Hepatocyte (in vitro differentiated cells): Measurements from ENCODE around the gene LMBRD2. TPM values are rescaled to one million over a fixed set of nuclear protein-coding genes. Genes with fewer than 3 reads are reported as not detected.
"Not testable (repeated sequence)": the region's sequence is repeated elsewhere in the genome, so short reads cannot be mapped to it uniquely, and the experiment has no call there.

Experiments used
- DNase-seq: peaks from one replicate; pipeline ENCODE4 v3.0.0-alpha.2; 2016; ENCODE audit warnings: low spot score
- H2AFZ ChIP-seq: fragments of 200-600 bp; sonication (generic); 2 replicates; pipeline ENCODE4 v1.6.0; 2016; ENCODE audit warnings: antibody characterized with exemption, mild to moderate bottlenecking
- H3K27ac ChIP-seq: fragments of 200-600 bp; sonication (generic); 2 replicates; pipeline ENCODE4 v1.5.1; 2016; ENCODE audit warnings: mild to moderate bottlenecking
- H3K27me3 ChIP-seq: fragments of 200-600 bp; sonication (generic); 2 replicates; pipeline ENCODE4 v1.6.1; 2016
- H3K36me3 ChIP-seq: fragments of 200-600 bp; sonication (generic); replicated peaks from 2 replicates; pipeline ENCODE4 v1.5.1; 2016; ENCODE audit warnings: low read depth; ENCODE audit not compliant: insufficient read depth
- H3K4me1 ChIP-seq: fragments of 200-600 bp; sonication (generic); 2 replicates; pipeline ENCODE4 v1.5.1; 2016; ENCODE audit warnings: mild to moderate bottlenecking, moderate library complexity; ENCODE audit not compliant: insufficient read depth
- H3K4me2 ChIP-seq: fragments of 200-600 bp; sonication (generic); 2 replicates; pipeline ENCODE4 v1.6.0; 2016
- H3K4me3 ChIP-seq: fragments of 200-600 bp; sonication (generic); 2 replicates; pipeline ENCODE4 v1.5.1; 2016; ENCODE audit warnings: mild to moderate bottlenecking
- H3K79me2 ChIP-seq: fragments of 200-600 bp; sonication (generic); 2 replicates; pipeline ENCODE4 v1.6.0; 2017; ENCODE audit warnings: mild to moderate bottlenecking
- H3K9me2 ChIP-seq: fragments of 200-600 bp; sonication (generic); replicated peaks from 2 replicates; pipeline ENCODE4 v1.6.0; 2017; ENCODE audit warnings: mild to moderate bottlenecking; ENCODE audit not compliant: insufficient read depth
- H3K9me3 ChIP-seq: fragments of 200-600 bp; sonication (generic); 2 replicates; pipeline ENCODE4 v1.5.1; 2016; ENCODE audit warnings: low read depth, mild to moderate bottlenecking
- H4K20me1 ChIP-seq: fragments of 200-600 bp; sonication (generic); 2 replicates; pipeline ENCODE4 v1.6.0; 2016; ENCODE audit warnings: mild to moderate bottlenecking; ENCODE audit not compliant: insufficient read depth, poor library complexity, severe bottlenecking
- CTCF ChIP-seq: fragments of 200-600 bp; sonication (generic); IDR thresholded peaks from 2 replicates; pipeline ENCODE4 v1.5.1; 2016; ENCODE audit warnings: antibody characterized with exemption, mild to moderate bottlenecking; ENCODE audit not compliant: poor library complexity
- EZH2 ChIP-seq: fragments of 200-600 bp; sonication (generic); IDR thresholded peaks from 2 replicates; pipeline ENCODE4 v1.6.1; 2016; ENCODE audit warnings: antibody characterized with exemption, mild to moderate bottlenecking, borderline replicate concordance
- EZH2phosphoT487 ChIP-seq: fragments of 200-600 bp; sonication (generic); IDR thresholded peaks from one replicate; pipeline ENCODE4 v1.6.1; 2018; ENCODE audit warnings: antibody characterized with exemption, mild to moderate bottlenecking, low read depth, moderate library complexity; ENCODE audit not compliant: unreplicated experiment, severe bottlenecking
- WGBS: methylation state at CpG from one replicate; pipeline ENCODE4 v1.1.6; 2016; ENCODE audit warnings: low lambda C conversion rate; ENCODE audit errors: missing lambda C conversion rate; 5-methylcytosine and 5-hydroxymethylcytosine counted together
- polyA plus RNA-seq: library from polyadenylated mRNA; unstranded; fragments of >200 nt; fragmentation: Nextera tagmentation; extraction: Ambion mirVana; gene quantifications from 2 replicates; pipeline ENCODE4 v1.2.1, GENCODE V29; 2016
- total RNA-seq: library from RNA; depleted of rRNA; stranded (reverse); fragments of >200 nt; gene quantifications from 2 replicates; pipeline ENCODE4 v1.2.3, GENCODE V29; 2014

LMBRD2 gene
- total and polyA plus RNA-seq, 2 experiments from 2014 or later, result 4.5 to 27.9 TPM

DNA sequence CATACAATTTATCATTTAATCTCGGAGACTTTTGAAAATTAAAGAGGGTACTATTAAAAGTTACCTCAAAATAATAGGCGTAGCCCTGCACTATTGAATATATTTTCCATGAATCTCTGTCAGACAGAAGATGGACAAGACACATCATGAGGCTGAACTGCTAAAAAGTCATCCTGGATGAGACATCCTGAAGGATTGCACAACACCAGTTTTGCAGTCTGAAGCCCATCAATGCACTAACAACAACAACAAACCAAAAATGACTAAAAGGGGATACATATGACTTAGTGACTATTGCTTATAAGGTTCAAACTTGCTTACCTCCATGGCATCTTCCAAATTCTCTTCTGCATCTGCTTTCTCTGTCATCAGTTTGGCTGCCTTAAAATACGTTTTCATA is 15.7 kb downstream of the LMBRD2 start:
- TF ChIP-seq EZH2phosphoT487 (no peak), CTCF (no peak), EZH2 (no peak)
- no peaks in the 10 kb centered on the region for H3K4me1 ChIP-seq
- WGBS, result 100% methylated on average over 3 of the region's 3 CpGs
- H3K36me3 ChIP-seq, result no peaks in the 10 kb centered on the region
- H3K9me2 ChIP-seq, result no peaks in the 10 kb centered on the region
- no peak overlapping the region for H3K27ac ChIP-seq
- H3K9me3 ChIP-seq, result no peaks in the 10 kb centered on the region
- H3K27me3 ChIP-seq, result no peaks in the 10 kb centered on the region
- no peak overlapping the region for H2AFZ ChIP-seq
- no peak for DNase-seq
- no peaks in the 10 kb centered on the region for H3K79me2 ChIP-seq
- H4K20me1 ChIP-seq, result no peaks in the 10 kb centered on the region
- H3K4me3 ChIP-seq, result no peak overlapping the region
- no peak overlapping the region for H3K4me2 ChIP-seq

DNA sequence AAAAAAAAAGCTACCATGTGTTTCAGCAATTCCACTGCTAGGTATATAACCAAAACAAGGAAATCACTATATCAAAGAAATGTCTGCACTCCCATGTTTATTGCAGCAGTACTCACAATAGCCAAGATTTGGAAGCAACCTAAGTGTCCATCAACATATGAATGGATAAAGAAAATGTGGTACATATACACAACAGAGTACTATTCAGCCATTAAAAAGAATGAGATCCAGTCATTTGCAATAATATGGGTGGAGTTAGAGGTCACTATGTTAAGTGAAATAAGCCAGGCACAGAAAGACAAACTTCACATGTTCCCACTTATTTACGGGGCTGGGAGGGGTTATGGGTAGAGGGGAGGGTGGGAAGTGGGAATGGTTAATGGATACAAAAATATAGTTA is 18.7 kb downstream of the LMBRD2 start:
- not testable (repeated sequence) for H3K9me2 ChIP-seq, H3K4me3 ChIP-seq, H3K4me2 ChIP-seq, H2AFZ ChIP-seq, H3K4me1 ChIP-seq, H3K9me3 ChIP-seq, DNase-seq, H3K27ac ChIP-seq, H3K36me3 ChIP-seq, H3K79me2 ChIP-seq, H4K20me1 ChIP-seq, H3K27me3 ChIP-seq
- WGBS, result 86% methylated on average over 1 of the region's 1 CpG

GRCh38 chr5:36129666-36130065 is 22.0 kb downstream of the LMBRD2 start:
- H3K36me3 ChIP-seq, H2AFZ ChIP-seq, H4K20me1 ChIP-seq, H3K27me3 ChIP-seq, H3K9me2 ChIP-seq, H3K27ac ChIP-seq, H3K4me1 ChIP-seq, DNase-seq, H3K9me3 ChIP-seq, H3K4me3 ChIP-seq, H3K4me2 ChIP-seq, H3K79me2 ChIP-seq: not testable (repeated sequence)
- WGBS, result 91% methylated on average over 5 of the region's 5 CpGs

- no peaks in the 10 kb centered on the region for H3K9me3 ChIP-seq
- 95% methylated on average over 1 of the region's 1 CpG for WGBS
- no peak for DNase-seq
Measured at GRCh38 chr5:36128795-36129194, 22.9 kb downstream of the LMBRD2 start.

More at GRCh38 chr5:36128795-36129194, 22.9 kb downstream of the LMBRD2 start:
- Histone ChIP-seq H3K4me2 (no peak overlapping the region), H4K20me1 (no peaks in the 10 kb centered on the region), H3K4me3 (no peak overlapping the region), H3K36me3 (no peaks in the 10 kb centered on the region), H2AFZ (no peak overlapping the region), H3K4me1 (no peaks in the 10 kb centered on the region), H3K79me2 (no peaks in the 10 kb centered on the region), H3K9me2 (no peaks in the 10 kb centered on the region), H3K27me3 (no peaks in the 10 kb centered on the region), H3K27ac (no peak overlapping the region)
- TF ChIP-seq EZH2 (no peak), CTCF (no peak), EZH2phosphoT487 (no peak)
